HG03066 (cell line): ENCODE results near the gene ASTN2.

Experiments used
- ATAC-seq: cut with Tn5 transposase; IDR thresholded peaks from one replicate; pipeline ENCODE4 v1.9.1; 2021; ENCODE audit warnings: low read depth; ENCODE audit not compliant: unreplicated experiment

ASTN2 gene

DNA sequence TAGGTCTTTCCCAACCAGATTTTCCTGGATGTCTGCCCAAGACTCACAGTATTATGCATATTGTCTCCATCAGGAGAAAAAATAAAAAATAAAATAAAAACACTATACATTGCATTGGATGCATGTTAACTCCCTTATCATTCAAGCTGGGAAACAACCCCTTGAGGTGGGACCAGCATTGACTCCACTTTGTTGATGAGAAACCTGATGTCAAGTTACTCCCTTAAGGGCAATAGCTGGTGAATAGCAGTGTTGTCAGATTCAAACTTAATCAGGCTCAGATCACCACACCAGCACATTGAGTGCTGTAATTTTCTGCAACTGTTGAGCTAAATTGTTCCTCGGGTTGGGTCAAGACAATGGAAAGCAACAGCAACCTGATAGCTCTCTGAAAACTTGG is 991.7 kb downstream of the ASTN2 start:
- no peak for ATAC-seq

DNA sequence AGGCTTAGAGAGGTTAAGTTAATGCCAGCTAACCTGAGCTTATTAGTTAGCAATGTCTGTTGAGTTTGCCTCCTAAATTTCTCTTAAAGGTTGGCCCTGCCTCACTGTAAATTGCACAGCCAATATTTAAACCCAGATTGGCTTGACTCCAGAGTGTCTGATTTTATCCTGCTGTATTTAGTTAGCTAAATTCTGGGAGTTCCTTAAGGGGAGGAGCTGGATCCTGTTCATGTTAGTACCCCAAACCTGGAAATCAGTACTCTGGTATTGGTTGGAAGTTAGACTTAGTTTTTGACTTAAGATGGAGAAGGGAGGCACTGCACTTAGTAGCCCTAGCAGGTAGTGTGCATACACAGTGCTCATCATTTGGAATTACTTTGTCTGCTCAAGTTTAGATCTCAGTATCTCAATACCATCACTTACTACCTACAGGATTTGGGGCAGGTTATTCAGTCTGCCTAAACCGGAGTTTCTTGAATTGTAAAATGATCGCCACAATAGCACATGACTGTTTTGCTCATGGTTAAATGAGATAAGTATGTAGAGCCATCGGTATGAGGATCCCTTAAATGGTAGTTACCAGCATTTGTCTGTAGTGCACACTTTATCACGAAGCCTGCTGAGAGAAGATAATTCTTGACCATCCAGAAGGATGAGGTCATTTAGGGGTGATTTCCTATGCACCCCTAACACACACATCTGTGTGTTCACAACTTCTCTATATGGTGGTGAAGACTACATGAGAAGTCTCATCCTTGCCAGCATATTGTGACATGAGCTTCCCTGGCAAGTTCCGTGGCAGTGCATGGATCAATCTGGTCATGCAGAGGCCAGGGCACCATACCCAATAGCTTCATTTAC is 992.5 kb downstream of the ASTN2 start:
- ATAC-seq, result no peak

DNA sequence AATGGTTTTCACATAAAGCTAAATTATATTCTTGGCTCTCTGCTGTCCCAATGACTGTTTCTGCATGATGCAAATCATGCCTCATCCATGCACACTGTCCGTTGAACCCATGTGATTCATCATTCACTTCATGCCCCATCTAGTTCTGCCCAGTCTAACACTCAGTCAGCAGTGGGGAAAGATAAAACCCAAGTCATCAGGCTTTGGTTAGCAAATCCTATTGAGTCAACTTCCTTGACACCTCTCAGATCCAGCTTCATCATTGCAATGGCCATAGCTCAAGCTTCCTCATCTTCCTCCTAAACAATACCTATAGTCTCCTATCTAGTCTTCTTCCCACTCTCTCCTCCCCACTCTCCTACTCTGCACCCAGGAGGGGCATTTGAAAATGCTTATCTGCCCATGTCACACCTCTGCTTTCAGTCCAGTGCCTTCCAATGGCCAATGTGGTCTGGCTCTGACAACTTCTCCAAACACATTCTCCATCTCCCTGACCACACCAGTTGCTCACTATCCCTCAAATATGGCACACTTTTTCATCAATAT is 993.8 kb downstream of the ASTN2 start:
- ATAC-seq, result no peak

DNA sequence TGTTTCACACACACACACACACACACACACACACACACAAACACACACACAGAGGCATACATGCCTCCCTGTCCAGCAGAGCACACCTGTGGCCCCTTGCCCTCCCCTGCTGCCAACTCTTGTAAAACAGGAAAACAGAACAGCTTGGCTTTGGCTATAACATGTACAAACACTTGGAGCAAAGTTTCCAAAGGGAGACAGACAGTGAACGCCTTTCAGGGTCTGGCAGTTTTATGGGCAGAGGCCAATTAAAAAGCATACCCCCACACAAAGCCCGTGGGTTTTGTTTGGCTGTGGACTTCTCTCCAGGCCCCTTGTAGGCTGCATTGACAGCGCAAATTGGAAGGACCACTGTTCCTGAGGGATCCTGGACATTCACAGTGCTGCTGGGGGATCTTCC is 995.7 kb downstream of the ASTN2 start:
- ATAC-seq, result no peak

DNA sequence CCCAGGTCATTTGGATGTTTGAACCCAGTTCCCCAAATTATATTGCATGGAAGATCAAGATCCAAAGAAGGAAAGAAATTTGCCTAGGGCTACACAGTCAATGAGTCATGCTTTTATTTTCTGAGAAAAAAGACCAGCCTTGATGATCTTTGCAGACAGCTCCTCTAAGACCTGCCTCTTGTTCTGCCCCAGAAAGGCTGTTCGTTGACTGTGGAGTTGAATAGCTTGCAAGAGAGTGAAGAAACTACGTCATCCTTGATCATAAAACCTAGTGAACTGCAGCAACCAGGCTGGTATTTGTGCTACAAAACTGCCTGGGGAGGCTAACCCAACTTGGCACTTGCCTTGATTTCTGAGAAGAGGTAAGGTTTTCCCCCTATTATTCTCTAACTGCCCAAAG is 997.4 kb downstream of the ASTN2 start:
- ATAC-seq, result no peak

DNA sequence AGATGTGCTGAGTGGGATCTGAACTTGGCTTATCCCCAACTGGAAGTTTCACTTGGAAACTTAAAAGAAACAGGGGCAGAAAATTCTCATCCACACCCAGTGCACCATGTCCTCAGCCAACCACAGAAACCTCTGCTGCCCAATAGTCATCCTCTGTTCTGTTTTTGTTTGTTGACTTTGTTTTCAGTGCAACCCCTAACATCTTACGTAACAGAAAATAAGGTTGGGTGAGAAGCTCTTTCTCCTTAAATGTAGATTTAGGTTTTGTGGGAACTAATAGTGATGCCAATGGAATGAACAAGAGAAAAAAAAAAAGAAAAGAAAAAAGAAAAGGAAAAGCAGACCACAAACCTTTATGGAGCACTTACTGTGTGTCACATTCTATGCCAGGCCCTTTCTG is 998.4 kb downstream of the ASTN2 start:
- no peak for ATAC-seq

DNA sequence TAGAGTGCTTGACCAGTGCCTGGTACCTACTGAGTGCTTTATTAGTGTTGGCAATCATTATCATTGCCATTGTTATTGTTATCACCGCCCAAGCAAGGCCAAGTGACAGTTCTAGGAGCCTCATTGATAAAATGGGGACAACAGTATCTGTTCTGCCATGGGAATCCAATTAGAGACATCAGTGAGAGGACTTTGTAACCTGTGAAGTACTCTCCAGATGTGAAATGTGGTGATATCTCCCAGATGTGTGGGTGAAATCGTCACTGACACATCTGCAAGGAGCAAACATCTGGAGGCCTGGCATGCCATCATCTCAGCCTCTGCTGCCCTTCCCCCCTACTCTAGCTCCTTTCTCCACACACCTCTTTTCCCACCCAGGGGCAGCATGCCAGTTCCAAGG is 1000.5 kb downstream of the ASTN2 start:
- ATAC-seq, result no peak

DNA sequence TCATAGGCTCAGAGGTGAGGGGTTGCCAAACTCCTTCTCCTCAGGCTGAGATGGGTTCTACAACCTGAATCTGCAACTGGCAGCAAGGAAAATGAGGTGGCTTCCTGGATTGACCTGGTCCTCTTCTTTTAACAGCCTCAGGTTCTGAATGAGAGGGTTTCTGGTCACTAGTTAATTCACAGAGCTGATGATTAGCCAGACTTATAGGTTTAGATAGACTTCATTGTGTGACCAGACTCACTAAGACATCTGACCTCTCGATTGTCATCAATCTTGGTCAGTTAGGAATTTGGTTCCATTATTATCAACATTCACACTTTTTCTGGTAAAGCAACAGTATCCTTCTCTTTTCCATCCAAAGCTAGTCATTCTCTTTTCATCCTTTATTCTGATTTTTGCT is 1003.4 kb downstream of the ASTN2 start:
- ATAC-seq, result no peak

DNA sequence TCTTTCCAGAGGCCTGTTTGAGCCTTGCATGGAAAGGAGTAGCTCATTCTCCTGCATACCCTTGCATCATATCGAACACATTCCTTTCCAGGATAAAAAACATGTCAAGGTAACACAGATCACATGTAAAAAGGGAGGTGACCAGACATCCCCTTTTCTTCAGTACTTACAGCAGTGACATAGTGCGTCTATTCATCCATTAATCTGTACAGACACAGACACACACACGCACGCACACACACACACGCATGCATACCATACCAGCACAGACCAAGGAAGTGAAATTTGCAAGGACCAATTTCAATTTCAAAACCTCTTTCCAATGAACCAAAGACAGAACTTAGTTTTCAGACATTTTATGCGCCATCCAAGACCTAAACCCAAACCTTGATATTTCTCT is 1005.2 kb downstream of the ASTN2 start:
- ATAC-seq, result no peak

DNA sequence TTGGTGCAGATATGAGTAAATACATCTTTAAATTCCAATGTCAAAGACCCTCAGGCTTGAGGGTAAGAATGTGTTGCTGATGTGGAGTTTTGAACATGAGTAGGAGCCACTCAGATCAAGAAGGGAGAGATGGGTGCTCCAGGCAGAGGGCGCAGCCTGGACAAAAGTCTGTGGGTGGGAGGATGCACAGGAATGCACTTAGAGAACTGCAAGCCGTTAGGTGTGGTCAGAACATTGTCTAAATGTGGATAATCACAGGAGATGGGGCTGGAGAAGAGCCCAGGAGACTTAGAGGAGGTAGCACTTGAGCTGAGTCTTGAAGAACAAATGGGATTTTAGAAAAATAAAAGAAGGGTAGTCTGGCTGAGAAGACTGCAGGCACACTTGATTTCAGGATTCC is 1005.7 kb downstream of the ASTN2 start:
- no peak for ATAC-seq

DNA sequence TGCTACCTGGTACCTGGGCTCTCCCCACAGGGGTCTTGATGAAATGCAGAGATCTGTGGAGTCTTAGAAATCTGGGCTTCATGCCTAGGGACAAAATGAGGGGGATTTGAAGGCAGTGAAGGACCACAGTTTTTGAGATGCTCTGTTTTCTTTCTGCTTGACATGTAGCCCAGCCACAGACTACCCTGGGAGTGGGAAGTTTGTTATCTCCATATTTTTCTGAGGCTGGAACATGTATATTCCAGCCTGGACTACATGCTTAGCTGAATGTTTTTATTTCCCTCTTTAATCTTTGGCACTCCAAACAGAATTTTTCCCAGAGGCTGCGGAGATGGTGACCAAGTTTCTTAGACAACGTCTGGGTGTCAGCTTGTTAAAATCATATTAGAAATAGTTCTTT is 1008.4 kb downstream of the ASTN2 start:
- ATAC-seq, result no peak

DNA sequence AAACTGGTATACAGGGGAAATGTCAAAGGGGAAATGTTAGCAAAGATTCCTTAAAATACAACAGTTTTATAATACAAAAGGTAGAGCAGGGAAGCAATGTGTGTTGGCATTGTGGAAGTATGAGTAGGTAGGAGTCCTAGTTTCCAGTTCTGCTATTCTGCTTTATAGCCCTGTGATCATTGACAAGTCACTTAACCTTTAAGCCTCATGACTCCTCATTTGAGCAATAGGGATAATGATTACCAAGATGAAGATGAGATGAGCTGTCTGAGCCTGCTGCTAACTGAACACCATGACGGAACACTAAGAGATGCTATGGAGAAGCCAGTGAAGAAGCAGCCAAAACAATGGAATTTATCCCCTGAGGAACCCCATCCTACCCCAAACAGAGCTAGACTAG is 1009.5 kb downstream of the ASTN2 start:
- no peak for ATAC-seq

DNA sequence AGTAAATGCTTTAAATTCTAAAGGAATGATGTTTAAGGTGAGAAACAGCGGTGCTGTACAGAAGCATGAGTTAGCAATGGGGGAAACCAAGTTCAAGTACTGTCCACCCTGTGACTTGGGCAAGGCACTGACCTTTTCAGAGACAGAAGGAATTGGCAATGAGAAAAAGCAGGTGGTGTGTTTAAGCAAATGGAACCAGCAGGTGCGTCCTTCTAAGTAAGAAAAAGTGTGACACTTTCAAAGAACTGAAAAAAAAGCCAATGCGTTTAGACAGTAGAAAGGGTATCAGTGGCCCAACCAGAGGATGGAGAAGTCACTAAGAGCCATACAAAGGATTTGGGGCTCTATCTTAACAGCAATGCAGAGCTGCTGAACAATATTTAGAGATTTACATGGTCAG is 1010.6 kb downstream of the ASTN2 start:
- ATAC-seq, result no peak

DNA sequence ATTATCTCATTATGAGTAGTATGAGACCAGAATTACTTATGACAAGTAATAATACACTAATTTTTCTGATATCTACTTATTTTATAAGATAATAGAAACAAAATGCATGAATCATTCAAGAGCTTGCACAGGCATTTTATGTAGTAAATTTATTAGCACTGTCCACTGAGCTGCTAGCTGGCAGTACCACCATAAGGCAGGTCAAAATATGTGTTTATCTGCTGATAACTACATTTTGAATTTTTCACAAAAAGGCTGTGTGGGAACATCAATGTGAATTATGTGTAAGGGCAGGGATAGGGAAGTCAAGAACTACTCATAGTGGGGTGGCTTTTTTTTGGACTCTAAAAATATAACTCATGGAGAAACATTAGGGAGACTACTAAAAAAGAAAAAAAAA is 1011.7 kb downstream of the ASTN2 start:
- no peak for ATAC-seq

DNA sequence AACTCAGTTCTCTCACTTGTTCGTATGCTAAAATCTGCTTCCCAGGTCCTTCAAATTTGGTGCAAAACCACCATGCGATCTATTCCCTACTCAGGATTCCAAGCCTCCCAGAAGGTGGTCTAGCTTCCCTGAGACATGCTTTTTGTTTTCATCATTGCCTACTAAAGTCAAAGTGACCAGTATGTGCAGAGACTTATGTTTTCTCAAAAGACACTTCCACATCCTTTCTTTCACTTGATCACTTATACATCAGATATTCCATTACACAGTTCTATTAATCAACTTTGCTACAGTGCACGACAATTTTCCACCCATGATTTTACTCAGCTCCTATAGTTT is 1019.2 kb downstream of the ASTN2 start:
- no peak for ATAC-seq

DNA sequence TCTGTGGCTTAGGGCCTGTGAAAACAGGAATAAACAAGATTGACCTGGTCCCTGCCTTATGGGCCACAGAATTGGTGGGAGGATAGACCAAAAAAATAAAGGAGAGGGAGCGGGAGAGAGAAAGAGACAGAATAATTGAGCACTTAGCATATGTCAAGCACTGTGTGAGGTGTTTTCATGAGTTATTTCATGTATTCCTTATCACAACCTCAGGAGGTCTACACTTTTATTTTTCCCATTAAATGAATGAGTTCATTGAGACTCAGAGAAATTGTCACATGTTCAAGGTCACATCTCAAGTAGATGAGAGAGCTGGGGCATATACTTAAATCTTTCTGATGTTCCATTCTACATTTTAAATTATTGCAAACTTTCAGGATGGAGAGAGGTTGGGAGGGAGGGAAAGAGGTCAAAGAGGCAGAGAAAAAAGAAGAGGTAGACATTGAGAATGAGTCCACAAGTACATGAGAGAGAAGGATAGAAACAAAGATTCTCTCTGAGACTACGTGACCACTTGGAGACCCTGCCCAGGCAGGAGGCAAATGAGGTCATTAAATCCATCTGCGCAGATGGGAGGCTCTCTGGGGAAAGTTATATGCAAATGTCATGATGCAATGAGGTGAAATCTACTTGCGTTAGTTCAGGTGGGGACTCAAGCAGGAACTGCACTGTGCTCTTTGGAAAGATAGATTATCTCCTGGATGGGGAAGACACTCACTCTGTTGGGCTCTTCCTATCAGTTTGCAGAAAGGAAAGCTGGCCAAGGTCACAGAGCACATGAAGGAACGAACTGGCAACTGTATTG is 1019.8 kb downstream of the ASTN2 start:
- no peak for ATAC-seq

DNA sequence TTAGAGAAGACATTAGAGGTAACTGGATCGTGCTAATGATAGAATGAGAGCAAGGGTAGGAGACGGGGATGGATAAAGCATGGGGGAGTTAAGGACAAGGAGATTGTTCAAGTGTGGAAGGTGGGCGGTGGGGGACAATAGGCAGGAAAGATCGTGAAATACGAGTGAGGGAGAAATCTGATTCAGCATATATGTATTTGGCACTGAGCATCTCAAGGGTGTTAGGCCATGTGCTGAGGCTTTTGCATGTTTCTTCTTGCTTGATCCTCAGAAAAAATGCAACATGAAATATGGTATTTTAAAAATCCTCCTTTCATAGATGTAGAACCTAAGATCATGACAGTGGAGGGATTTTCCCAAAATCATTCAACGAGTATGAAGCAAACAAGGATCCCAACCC is 1020.8 kb downstream of the ASTN2 start:
- no peak for ATAC-seq

DNA sequence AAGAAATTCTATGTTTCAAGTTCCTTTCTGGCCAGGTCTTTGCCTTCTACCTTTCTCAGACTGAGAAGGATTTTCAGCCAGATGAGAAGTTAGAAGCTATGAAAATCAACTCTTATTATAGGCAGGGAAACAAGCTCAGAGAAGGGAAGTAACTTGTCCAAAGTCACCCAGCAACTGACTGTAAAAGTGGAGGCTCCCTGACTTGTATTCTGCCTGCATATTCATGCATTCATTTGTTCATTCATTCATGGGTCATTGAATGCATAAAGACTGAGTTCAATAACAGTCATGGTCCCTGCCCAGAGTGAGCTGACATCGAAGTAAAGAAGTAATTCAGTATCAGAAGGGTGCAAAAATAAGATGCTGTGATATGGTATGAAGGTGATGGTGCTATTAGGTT is 1021.7 kb downstream of the ASTN2 start:
- ATAC-seq, result no peak

DNA sequence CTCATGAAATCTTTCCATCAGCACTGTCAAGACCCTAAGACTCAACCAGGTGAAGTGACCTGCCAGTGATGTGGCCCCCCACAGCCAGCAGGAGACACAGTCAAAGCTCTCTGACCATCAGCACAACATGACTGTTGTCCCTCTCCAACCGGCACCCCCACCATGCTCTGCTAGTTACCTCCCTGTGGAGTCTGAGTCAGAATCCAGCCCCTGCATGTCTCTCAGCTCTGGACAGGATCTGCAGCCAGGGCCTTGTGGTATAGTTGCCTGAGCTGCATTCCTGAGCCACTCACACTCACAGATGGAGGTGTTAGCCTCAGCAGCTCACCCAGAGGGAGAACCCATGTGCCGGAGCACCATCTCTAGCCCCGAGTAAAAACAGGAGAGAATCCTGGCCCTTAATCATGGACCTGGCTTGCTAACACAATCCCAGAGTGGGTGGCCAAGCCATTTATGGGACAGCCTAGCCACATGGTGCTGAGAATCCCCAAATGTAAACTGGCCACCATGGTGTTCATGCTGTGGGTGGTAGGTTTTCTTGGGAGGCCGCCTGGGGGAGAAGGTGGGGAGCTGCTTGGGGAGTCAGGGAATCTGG is 1023.5 kb downstream of the ASTN2 start:
- no peak for ATAC-seq

DNA sequence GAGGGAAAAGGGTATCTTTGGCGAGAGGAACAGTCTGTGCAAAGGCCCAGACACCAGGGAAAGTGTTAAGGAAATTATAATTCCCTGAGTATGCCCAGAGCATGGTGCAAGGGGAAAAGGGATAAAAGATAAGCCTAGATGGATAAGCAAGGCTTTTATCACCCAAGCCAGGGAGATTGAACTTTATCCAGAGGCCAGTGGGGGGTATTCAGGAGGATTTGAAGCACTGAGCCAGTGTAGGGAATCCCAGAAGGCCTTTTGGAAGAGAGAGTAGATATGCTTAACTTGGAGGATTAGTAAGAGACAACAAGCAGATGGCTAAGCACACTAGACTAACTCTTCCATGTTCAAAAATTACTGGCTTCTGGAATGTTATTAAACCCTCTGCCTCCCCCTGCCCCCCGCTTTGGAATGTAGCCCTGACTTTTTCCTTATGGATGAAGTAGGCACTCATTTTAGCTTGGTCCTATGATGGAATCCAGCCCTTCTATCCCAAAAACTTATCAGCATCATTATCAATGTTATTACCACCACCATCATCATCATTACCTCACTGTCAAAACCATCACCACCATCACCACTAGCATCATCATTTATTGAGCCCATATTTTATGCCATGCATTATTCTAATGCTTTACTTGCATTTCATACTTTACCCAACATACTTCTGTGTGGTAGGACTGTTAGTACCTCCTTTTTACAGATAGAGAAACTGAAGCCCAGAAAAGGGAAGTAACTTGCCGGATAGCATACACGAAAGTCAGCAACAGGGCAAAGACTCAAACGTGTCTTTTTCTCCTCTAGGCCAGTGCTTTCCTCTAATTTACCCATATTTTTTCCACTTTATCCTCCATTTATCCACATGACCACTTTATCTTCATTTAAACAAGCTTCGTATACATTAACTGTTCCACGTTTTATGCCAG is 1024.3 kb downstream of the ASTN2 start:
- ATAC-seq, result peak; percentile 64
